ENCODE results near the gene TMEM231.

TMEM231 gene

DNA sequence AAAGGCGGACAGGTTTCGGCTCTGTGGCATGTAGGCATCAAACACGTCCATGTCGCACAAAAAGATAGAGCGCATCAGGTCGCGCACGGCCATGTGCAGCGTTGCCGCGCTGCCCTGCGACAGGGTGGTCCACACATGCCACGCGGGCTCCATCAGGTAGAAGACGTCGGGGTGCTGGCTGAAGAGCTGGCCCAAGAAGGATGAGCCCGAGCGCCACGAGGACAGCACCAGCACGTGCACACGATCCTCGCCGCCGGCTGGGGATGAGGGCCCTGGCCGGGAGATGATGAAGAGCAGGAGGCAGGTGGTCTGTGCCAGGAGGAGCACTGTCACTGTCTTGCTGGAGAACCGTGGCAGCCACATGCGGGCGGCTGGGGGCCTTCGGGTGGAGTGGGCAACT, 26.1 kb downstream of the TMEM231 start:
- TF ChIP-seq ZBTB7A (IDR thresholded peaks at IDR 0.05; ENCODE audit: low read depth) (no peak), EP300 (IDR thresholded peaks at IDR 0.05; ENCODE audit: borderline replicate concordance) (no peak), CEBPB (IDR thresholded peaks at IDR 0.05) (no peak)
- TF ChIP-seq, protein P1, sequence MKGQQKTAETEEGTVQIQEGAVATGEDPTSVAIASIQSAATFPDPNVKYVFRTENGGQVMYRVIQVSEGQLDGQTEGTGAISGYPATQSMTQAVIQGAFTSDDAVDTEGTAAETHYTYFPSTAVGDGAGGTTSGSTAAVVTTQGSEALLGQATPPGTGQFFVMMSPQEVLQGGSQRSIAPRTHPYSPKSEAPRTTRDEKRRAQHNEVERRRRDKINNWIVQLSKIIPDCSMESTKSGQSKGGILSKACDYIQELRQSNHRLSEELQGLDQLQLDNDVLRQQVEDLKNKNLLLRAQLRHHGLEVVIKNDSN (IDR thresholded peaks at IDR 0.05), result no peak

DNA sequence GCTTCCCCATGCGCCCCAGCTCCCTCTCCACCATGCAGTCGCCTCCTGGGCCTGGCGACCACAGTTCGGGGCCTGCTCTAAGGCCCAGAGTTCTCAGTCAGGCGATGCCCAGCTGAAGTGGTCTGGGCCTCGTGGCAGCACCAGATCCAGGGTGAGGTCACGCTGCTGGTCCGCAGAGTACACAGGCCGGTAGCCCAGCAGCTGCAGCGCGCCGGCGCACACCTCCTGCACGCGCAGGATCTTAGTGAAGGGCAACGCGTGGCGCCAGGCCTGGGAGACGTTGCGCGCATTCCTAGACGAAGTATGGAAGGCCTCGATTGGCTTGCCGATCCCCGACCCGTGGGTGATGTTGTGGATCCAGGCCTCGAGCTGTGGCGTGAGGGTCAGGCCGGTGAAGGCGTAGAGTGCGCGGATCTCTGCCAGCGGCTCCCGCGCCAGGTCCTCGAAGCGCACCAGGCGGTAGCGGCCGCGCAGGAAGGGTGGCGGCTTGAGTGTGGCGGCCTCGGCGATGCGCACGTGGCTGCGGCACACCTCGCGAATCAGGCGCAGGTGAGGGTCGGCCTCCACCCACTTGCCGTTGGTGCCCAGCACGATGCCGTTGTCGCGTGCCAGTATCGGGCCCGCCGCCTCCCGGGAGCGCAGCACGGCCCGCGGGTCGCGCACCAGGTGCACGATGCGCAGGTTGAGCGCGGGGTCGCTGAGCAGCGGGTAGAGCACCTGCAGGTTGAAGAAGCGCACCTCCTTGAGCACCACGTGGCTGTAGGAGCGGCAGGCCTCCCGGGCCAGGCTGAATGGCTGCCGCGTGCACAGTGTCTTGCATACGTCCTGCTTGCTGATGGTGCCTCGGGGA, 26.8 kb downstream of the TMEM231 start:
- TF ChIP-seq TEAD4 (IDR thresholded peaks at IDR 0.05) (no peak), TAF1 (IDR thresholded peaks at IDR 0.05; ENCODE audit: low read depth) (no peak), CEBPB (IDR thresholded peaks at IDR 0.05) (no peak), NFIC (IDR thresholded peaks at IDR 0.05) (no peak), YY1 (IDR thresholded peaks at IDR 0.05; ENCODE audit: low read depth) (no peak)
- TF ChIP-seq, protein P2, sequence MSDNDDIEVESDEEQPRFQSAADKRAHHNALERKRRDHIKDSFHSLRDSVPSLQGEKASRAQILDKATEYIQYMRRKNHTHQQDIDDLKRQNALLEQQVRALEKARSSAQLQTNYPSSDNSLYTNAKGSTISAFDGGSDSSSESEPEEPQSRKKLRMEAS (IDR thresholded peaks at IDR 0.05), result no peak

DNA sequence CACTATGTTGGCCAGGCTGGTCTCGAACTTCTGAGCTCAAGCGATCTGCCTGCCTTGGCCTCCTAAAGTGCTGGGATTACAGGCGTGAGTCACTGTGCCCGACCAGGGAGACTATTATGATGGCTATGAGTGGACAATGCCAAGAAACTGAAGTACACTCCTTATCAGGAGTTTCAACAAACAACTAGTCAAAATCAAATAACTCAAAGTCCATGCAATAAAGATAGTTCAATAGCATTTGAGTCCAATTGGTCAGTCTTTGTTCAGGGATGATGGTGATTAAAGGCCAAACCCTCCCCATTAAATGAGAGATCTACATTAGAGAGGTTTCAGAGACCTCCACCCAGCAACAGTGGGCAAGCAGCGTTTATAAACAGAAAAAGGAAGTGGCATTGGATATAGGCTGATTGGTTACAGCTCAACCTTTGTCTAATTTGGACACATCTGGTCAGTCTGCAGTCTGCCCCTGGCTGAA, 28.2 kb downstream of the TMEM231 start:
- TF ChIP-seq, protein P3, sequence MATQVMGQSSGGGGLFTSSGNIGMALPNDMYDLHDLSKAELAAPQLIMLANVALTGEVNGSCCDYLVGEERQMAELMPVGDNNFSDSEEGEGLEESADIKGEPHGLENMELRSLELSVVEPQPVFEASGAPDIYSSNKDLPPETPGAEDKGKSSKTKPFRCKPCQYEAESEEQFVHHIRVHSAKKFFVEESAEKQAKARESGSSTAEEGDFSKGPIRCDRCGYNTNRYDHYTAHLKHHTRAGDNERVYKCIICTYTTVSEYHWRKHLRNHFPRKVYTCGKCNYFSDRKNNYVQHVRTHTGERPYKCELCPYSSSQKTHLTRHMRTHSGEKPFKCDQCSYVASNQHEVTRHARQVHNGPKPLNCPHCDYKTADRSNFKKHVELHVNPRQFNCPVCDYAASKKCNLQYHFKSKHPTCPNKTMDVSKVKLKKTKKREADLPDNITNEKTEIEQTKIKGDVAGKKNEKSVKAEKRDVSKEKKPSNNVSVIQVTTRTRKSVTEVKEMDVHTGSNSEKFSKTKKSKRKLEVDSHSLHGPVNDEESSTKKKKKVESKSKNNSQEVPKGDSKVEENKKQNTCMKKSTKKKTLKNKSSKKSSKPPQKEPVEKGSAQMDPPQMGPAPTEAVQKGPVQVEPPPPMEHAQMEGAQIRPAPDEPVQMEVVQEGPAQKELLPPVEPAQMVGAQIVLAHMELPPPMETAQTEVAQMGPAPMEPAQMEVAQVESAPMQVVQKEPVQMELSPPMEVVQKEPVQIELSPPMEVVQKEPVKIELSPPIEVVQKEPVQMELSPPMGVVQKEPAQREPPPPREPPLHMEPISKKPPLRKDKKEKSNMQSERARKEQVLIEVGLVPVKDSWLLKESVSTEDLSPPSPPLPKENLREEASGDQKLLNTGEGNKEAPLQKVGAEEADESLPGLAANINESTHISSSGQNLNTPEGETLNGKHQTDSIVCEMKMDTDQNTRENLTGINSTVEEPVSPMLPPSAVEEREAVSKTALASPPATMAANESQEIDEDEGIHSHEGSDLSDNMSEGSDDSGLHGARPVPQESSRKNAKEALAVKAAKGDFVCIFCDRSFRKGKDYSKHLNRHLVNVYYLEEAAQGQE (IDR thresholded peaks at IDR 0.05; ENCODE audit: low read depth), result no peak
- TF ChIP-seq FOXM1 (IDR thresholded peaks at IDR 0.05; ENCODE audit: borderline replicate concordance, low read depth), result no peak
- no peak for TF ChIP-seq ZBTB7A (IDR thresholded peaks at IDR 0.05; ENCODE audit: low read depth)
- no peak for TF ChIP-seq TCF12 (IDR thresholded peaks at IDR 0.05; ENCODE audit: low read depth)
- TF ChIP-seq, protein P2 (IDR thresholded peaks at IDR 0.05), result no peak
- no peak for TF ChIP-seq YY1 (IDR thresholded peaks at IDR 0.05; ENCODE audit: low read depth)
- no peak for TF ChIP-seq RAD21 (IDR thresholded peaks at IDR 0.05; ENCODE audit: low read depth)
- TF ChIP-seq CREB1 (IDR thresholded peaks at IDR 0.05; ENCODE audit: low read depth), result no peak
- TF ChIP-seq TAF1 (IDR thresholded peaks at IDR 0.05; ENCODE audit: low read depth), result no peak
- TF ChIP-seq EGR1 (IDR thresholded peaks at IDR 0.05), result no peak
- no peak for TF ChIP-seq CEBPB (IDR thresholded peaks at IDR 0.05)
- TF ChIP-seq, protein P1 (IDR thresholded peaks at IDR 0.05), result no peak
- TF ChIP-seq TEAD4 (IDR thresholded peaks at IDR 0.05), result no peak
- TF ChIP-seq NFIC (IDR thresholded peaks at IDR 0.05), result no peak
- TF ChIP-seq EP300 (IDR thresholded peaks at IDR 0.05; ENCODE audit: borderline replicate concordance), result no peak

DNA sequence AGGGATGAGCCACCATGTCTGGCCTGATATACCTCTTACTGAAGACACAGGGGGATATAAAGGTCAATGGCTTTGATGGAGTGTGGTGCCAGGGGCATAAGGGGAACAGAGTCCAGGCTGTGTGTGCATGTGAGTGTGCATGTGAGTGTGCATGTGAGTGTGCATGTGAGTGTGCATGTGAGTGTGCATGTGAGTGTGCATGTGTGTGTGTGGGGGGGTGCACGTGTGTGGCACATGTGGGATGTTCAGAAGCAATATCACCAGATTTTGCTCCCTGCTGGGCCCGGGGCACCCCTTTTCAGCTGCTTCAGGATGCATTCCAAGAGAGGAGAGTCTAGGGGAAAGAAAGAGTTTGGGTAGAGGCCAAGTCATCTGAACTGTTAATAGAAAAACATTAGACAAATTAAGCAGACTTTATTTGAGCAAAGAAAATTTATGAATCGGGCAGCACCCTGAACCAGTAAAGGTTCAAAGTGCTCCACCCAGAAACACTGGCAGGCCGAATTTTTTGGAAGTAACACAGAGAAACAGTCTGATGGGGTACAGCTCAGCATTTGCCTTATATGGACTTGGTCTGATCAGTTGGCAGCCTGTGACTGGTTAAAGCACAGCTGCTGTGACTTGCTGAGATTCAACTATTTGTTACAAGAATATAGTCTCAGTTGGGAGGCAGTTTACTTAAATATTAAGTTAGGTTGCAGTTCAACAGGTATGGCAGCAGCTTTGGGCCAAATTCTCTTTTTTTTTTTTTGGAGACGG, 29.8 kb downstream of the TMEM231 start:
- TF ChIP-seq EP300 (IDR thresholded peaks at IDR 0.05; ENCODE audit: borderline replicate concordance) (no peak), ZBTB7A (IDR thresholded peaks at IDR 0.05; ENCODE audit: low read depth) (no peak), CREB1 (IDR thresholded peaks at IDR 0.05; ENCODE audit: low read depth) (no peak), YY1 (IDR thresholded peaks at IDR 0.05; ENCODE audit: low read depth) (no peak), RAD21 (IDR thresholded peaks at IDR 0.05; ENCODE audit: low read depth) (no peak), FOXM1 (IDR thresholded peaks at IDR 0.05; ENCODE audit: borderline replicate concordance, low read depth) (no peak), TAF1 (IDR thresholded peaks at IDR 0.05; ENCODE audit: low read depth) (no peak), EGR1 (IDR thresholded peaks at IDR 0.05) (no peak), NFIC (IDR thresholded peaks at IDR 0.05) (no peak), CEBPB (IDR thresholded peaks at IDR 0.05) (no peak), TEAD4 (IDR thresholded peaks at IDR 0.05) (no peak)
- TF ChIP-seq, protein P2 (IDR thresholded peaks at IDR 0.05), result no peak
- TF ChIP-seq, protein P3 (IDR thresholded peaks at IDR 0.05; ENCODE audit: low read depth), result no peak

DNA sequence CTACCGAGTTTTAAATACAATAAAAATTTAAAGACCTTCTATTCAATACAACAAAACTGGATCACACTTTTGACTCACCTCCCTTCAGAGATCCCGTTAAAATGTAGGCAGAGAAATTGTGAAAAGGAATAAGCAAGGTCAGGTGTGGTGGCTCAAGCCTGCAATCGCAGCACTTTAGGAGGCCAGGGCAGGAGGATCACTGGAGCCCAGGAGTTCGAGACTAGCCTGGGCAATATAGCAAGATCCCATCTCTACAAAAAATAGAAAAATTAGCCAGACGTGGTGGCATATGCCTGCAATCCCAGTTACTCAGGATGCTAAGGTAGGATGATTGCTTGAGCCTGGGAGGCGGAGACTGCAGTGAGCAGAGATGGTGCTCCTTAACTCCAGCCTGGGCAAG, 36.9 kb downstream of the TMEM231 start:
- TF ChIP-seq YY1 (IDR thresholded peaks at IDR 0.05; ENCODE audit: low read depth), result no peak
- no peak for TF ChIP-seq RAD21 (IDR thresholded peaks at IDR 0.05; ENCODE audit: low read depth)
- TF ChIP-seq EGR1 (IDR thresholded peaks at IDR 0.05), result no peak
- no peak for TF ChIP-seq CEBPB (IDR thresholded peaks at IDR 0.05)
- no peak for TF ChIP-seq TEAD4 (IDR thresholded peaks at IDR 0.05)
- no peak for TF ChIP-seq TCF12 (IDR thresholded peaks at IDR 0.05; ENCODE audit: low read depth)
- TF ChIP-seq FOXM1 (IDR thresholded peaks at IDR 0.05; ENCODE audit: borderline replicate concordance, low read depth), result no peak
